Central memory CD4-positive, alpha-beta T cell (primary cell): ENCODE data around the gene CTAGE1.

Source experiments
- DNase-seq: peaks from one replicate; pipeline ENCODE4 v3.0.0; 2022

CTAGE1 gene

DNA sequence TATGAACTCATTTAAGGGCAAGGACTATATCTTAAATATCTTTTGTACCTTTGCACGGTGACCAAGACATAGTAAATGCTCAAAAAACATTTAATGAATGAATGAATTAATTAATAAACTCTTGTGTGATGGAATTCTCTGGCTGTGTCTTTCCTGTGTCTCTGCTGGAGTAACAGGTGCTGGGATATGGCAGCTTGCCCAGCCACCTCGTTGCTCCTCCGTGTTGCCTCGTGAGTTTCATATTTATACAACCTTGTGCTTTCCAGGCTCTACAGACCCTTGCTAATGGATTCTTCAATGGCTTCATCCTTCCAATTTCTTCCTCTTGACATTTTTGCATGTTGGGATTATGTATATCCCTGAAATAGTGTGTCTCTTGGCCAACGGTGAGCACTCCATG, 30.4 kb downstream of the CTAGE1 start:
- DNase-seq, result no peak

DNA sequence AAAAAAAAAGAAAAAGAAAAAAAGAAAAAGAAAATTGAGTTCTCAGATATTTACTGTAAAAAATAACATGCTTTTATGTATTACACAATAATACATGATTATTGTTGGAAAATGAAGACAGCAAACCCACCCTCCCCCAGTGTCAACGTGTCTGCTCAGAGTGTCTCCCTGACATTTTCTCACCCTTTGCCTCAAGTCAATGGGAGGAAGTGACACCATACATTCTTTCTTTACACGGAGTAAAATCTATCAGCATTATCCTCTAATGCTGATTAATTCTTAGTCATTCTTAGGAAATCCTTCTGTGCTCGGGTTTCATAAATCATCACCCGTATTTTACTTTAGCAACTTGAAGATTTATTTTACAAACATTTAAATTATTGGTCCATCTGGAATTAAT, 32.0 kb downstream of the CTAGE1 start:
- DNase-seq, result no peak

DNA sequence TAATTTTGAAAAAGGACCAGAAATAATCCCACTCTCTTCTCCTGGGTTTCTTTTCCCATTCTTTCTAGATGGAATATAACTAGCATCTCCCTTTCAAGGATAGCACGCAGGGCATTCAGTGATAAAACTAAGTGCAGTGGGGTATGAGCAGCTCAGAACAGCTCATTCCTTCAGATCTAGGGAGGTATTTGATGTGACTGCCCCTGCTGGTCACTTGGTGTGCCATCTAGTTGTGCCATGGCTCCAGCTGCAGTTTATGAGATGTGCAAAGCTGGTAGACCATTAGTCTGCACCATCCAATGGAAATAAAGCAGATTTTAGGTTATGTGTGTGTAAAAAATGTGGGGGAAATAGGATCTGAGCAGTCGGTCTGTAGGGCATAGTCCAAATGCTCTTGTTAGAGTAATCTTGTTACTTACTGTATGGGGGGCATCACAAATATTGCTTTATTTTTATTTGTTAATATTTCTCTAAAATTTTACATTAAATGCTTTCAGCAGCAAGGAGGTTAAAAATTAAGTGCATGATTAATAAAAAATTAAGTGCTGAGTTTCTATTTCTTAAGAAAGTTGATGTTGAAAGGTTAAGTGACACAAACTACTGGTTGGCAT, 38.9 kb downstream of the CTAGE1 start:
- DNase-seq, result no peak

DNA sequence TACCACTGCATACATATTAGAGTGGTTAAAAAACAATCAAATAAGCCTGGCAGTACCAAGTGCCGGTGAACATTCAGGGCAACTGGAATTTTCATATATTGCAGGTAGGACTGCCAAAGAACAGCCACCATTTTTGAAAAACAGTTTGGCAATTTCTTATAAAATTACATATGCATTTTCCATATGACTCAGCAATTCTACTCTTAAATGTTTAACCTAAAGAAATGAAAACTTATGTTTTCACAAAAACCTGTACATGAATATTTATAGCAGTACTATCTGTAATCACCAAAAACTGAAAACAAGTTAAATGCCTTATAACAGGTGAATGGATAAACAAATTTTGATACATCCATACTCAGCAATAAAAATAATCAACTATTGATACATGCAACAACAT, 39.9 kb downstream of the CTAGE1 start:
- DNase-seq, result no peak

DNA sequence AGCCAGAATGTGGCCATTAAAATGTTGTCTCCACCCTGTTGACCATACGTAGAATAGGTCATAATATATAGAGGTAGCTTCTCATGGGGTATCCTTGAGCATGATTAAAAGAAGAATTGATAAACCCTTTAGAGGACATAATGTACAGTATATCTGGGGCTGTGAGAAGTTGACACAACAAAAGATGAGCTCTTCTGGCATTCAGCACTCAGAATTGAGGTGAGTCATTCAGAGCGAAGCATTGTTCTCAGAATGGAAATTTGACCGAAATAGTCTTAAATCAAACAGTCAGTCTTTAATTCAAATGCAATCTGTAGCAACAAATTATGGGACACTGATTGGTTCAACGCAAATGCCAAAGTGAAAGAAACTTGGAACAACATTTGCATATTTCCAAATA, 47.3 kb downstream of the CTAGE1 start:
- no peak for DNase-seq

DNA sequence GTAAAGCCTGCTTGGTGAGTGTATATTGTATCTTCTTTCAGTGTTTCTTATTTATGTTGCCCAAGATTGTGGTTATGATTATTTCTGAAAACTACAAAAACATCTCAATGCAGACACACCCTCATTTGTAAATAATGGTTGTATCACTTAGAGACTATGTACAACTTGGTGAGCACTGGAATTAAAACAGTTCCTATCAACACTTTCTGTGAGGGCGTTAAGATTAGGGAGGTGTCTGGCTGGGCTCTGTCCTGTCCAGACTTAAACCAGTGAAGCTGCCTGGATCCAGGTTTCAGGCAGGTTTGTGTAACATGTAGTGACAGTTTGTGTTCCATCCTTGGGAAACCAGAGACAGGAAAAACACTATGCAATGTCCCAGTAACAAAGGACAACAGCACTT, 49.7 kb downstream of the CTAGE1 start:
- no peak for DNase-seq

DNA sequence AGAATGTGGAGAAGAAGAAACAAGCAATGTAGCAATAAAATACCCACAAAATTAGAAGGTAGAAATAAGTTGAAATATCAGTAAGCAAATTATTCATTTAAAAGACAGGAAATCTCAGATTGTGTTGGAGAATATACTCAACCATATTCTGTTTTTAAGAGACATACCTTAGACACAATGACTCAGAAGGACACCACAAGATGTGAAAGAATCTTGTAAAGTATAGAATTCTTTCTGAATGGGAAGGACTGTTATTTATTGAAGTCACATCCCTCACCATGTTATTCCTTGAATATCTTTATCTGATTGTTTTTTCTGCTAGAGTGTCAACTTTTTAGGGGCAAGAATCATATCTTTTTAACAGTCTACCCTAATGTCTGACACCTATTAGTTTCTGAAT, 50.4 kb downstream of the CTAGE1 start:
- DNase-seq, result no peak

DNA sequence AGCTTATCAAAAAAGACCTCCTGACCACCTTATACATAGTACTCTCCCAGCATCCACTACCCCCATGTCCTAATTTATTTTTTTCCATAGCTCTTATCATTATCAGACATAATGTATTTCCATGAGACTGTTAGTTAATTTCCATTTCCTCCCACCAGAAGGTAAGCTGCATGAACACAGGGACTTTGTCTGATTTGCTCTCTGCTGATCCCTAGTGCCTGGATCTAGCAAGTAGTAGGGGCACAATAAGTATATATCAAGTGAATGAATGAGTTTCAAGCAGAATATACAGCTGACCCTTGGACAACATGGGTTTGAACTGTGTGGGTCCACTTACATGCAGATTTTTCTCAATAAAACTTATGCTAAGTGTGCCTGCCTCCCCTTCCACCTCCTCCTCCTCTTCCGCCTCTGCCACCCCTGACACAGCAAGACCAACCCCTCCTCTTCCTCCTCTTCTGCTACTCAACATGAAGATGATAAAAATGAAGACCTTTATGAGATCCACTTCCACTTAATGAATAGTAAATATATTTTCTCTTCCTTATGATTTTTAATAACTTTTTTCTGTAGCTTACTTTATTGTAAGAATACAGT, 53.8 kb downstream of the CTAGE1 start:
- DNase-seq, result no peak
